ENCODE results near the gene CNIH3. TPM values are rescaled to one million over a fixed set of nuclear protein-coding genes. Genes with fewer than 3 reads are reported as not detected.

CNIH3 gene
- total and polyA plus RNA-seq, 10 of the 15 experiments (the other 5 are each of a cell fraction or from before 2014, with no cell fraction given), result 0.77 to 5.8 (median 1.8) TPM

DNA sequence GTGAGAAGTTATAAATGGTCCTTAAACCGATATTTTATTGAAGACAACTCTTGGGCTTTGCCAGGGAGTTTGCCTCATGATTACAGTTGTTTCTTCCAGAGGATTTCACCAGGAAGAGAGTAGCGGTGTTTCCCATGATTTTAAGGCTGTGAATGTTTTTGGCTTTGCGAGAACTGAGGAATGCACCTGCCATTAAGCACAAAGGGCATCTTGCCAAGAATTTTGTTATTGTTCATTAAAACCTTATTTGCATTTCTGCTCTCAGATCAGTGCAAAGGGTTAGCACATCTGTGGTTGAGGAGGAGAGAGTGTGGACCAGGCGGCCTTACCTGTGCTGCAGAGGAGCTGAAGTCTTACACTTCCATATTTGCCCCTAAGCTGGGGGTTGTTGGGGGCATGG, 13.8 kb downstream of the CNIH3 start:
- CTCF ChIA-PET, result interaction anchor here (1.1 to 1.4 kb wide), 2 partner anchors 13 to 14 kb away, joined by 3 to 5 read pairs; no protein-coding TSS in a partner anchor
- no peaks in the 10 kb centered on the region for H4K20me1 ChIP-seq (ENCODE audit: control insufficient read depth, insufficient read depth)
- H3K9ac ChIP-seq (ENCODE audit: control insufficient read depth, insufficient read depth, low read length), result no peak overlapping the region
- ATAC-seq, result peak; percentile 57
- DNase-seq (ENCODE audit: low read depth, low spot score), result no peak
- SMC1A ChIA-PET (ENCODE audit: uncharacterized antibody, unreplicated experiment), result interaction anchor here (1.2 kb wide), 1 partner anchor 117 kb away, joined by 5 read pairs; no protein-coding TSS in a partner anchor
- no TSS peak for BruUV-seq (replicated peaks)
- no peaks in the 10 kb centered on the region for H3K9me3 ChIP-seq (replicated peaks; ENCODE audit: control insufficient read depth, insufficient read depth, low read length)
- H2AFZ ChIP-seq (ENCODE audit: control insufficient read depth, low read depth, low read length), result no peak overlapping the region
- H3K36me3 ChIP-seq (ENCODE audit: control insufficient read depth in 2 of 2, insufficient read depth in 2 of 2, low read length in 1 of 2), result no peaks in the 10 kb centered on the region
- peaks cover 0 to 3% of the 10 kb centered on the region in 2 experiments; a peak in 2 of 4 replicates for H3K27me3 ChIP-seq (replicated peaks in 1 of 2; ENCODE audit: control insufficient read depth in 2 of 2, insufficient read depth in 2 of 2, low read length in 1 of 2)
- POLR2A ChIA-PET, result no interaction called here
- no peak for TF ChIP-seq RB1 (IDR thresholded peaks at IDR 0.05; ENCODE audit: borderline replicate concordance)
- TF ChIP-seq SPI1 (IDR thresholded peaks at IDR 0.05; ENCODE audit: borderline replicate concordance, insufficient read depth, low read depth, low read length), result no peak
- TF ChIP-seq TCF7 (IDR thresholded peaks at IDR 0.05; ENCODE audit: borderline replicate concordance), result no peak
- no peak for TF ChIP-seq CBX3 (IDR thresholded peaks at IDR 0.05; ENCODE audit: borderline replicate concordance, low read depth)
- TF ChIP-seq SMARCA5 (IDR thresholded peaks at IDR 0.05), result no peak
- TF ChIP-seq STAT1 (conservative IDR thresholded peaks at IDR 0.05), result no peak
- no peak for TF ChIP-seq MTA2 (IDR thresholded peaks at IDR 0.05; ENCODE audit: low read depth)
- TF ChIP-seq BMI1 (IDR thresholded peaks at IDR 0.05; ENCODE audit: borderline replicate concordance), result no peak
- TF ChIP-seq STAT3 (IDR thresholded peaks at IDR 0.05; ENCODE audit: low read depth, low read length), result no peak
- no peak for TF ChIP-seq NR2F1 (conservative IDR thresholded peaks at IDR 0.05)
- TF ChIP-seq ZBTB4 (CRISPR knock-in tag; IDR thresholded peaks at IDR 0.05), result no peak
- no peak for TF ChIP-seq ESRRA (IDR thresholded peaks at IDR 0.05; ENCODE audit: low read length)
- TF ChIP-seq KLF5 (IDR thresholded peaks at IDR 0.05; ENCODE audit: partially characterized antibody), result no peak
- TF ChIP-seq JUNB (IDR thresholded peaks at IDR 0.05), result no peak
- TF ChIP-seq EP300 (IDR thresholded peaks at IDR 0.05; ENCODE audit: borderline replicate concordance in 1 of 2, control insufficient read depth in 1 of 2, low read depth in 2 of 2, low read length in 2 of 2), result no peak
- TF ChIP-seq IKZF1 (conservative IDR thresholded peaks at IDR 0.05), result no peak
- TF ChIP-seq TCF3 (IDR thresholded peaks at IDR 0.05; ENCODE audit: borderline replicate concordance, insufficient read depth, low read depth, low read length), result no peak
- no peak for TF ChIP-seq RBBP5 (conservative IDR thresholded peaks at IDR 0.05)
- H3K4me2 ChIP-seq (ENCODE audit: control insufficient read depth, insufficient read depth), result no peak overlapping the region
- no peak overlapping the region for H3K4me3 ChIP-seq
- RAD21 ChIA-PET (ENCODE audit: unreplicated experiment), result interaction anchor here (0.6 kb wide), 1 partner anchor 445 kb away, joined by 3 read pairs; no protein-coding TSS in a partner anchor
- no peak overlapping the region for H3K27ac ChIP-seq (ENCODE audit: control insufficient read depth, insufficient read depth)
- 35% methylated on average over 4 of the region's 4 CpGs for WGBS (ENCODE audit: insufficient coverage, insufficient replicate concordance, low lambda C conversion rate, missing lambda C conversion rate)
- in situ Hi-C loops (cut with MboI), result no loop called here
- no peaks in the 10 kb centered on the region for H3K79me2 ChIP-seq (ENCODE audit: control insufficient read depth, insufficient read depth, low read length)
- intact Hi-C loops (cut with micrococcal nuclease; ENCODE audit: unreplicated experiment), result no loop called here
- H3K4me1 ChIP-seq (ENCODE audit: control insufficient read depth, insufficient read depth, low read length), result no peaks in the 10 kb centered on the region
- FAIRE-seq, result no peak

All from GM12878 (cell line).